ENCODE measurements around the gene TMSB15A.
"Not testable (repeated sequence)": the region's sequence is repeated elsewhere in the genome, so short reads cannot be mapped to it uniquely, and the experiment has no call there.

The TMSB15A gene

GRCh38 chrX:102515975-102516941, at the start of gene TMSB15A:
TSS of gene TMSB15A (minus strand) at chrX:102516739.
- peak in 1 of 2 donors; percentile 20 for DNase-seq (ENCODE audit: extremely low read depth in 1 of 2, low read depth in 1 of 2)

GRCh38 chrX:102560423-102561068, 44.0 kb upstream of the TMSB15A start:
- DNase-seq (ENCODE audit: extremely low read depth in 1 of 2, low read depth in 1 of 2), result no peak

- DNase-seq (ENCODE audit: extremely low read depth in 1 of 2, low read depth in 1 of 2), result no peak
Observed at GRCh38 chrX:102558607-102559006, 42.1 kb upstream of the TMSB15A start.

GRCh38 chrX:102548231-102548630, 31.7 kb upstream of the TMSB15A start:
- no peak for DNase-seq (ENCODE audit: extremely low read depth in 1 of 2, low read depth in 1 of 2)

GRCh38 chrX:102546828-102547493, 30.4 kb upstream of the TMSB15A start:
- DNase-seq (ENCODE audit: extremely low read depth in 1 of 2, low read depth in 1 of 2), result no peak

- DNase-seq (ENCODE audit: extremely low read depth in 1 of 2, low read depth in 1 of 2), result not testable (repeated sequence)
Observed at GRCh38 chrX:102546175-102546574, 29.6 kb upstream of the TMSB15A start.

- no peak for DNase-seq (ENCODE audit: extremely low read depth in 1 of 2, low read depth in 1 of 2)
Observed at GRCh38 chrX:102535958-102536357, 19.4 kb upstream of the TMSB15A start.

GRCh38 chrX:102517326-102517725, 787 bp upstream of the TMSB15A start:
- no peak for DNase-seq (ENCODE audit: extremely low read depth in 1 of 2, low read depth in 1 of 2)

GRCh38 chrX:102514536-102514935, 2.0 kb downstream of the TMSB15A start:
- DNase-seq (ENCODE audit: extremely low read depth in 1 of 2, low read depth in 1 of 2), result no peak

- no peak for DNase-seq (ENCODE audit: extremely low read depth in 1 of 2, low read depth in 1 of 2)
Observed at GRCh38 chrX:102498732-102499131, 17.8 kb downstream of the TMSB15A start.

- DNase-seq (ENCODE audit: extremely low read depth in 1 of 2, low read depth in 1 of 2), result no peak
Observed at GRCh38 chrX:102491766-102492165, 24.8 kb downstream of the TMSB15A start.

GRCh38 chrX:102478765-102479164, 37.8 kb downstream of the TMSB15A start:
- DNase-seq (ENCODE audit: extremely low read depth in 1 of 2, low read depth in 1 of 2), result not testable (repeated sequence)

GRCh38 chrX:102471762-102472220, 44.7 kb downstream of the TMSB15A start, which contains the start of gene TCP11X2:
TSS of gene TCP11X2 (minus strand) at chrX:102471812.
- DNase-seq (ENCODE audit: extremely low read depth in 1 of 2, low read depth in 1 of 2), result not testable (repeated sequence)

GRCh38 chrX:102470215-102470614, 46.3 kb downstream of the TMSB15A start:
- DNase-seq (ENCODE audit: extremely low read depth in 1 of 2, low read depth in 1 of 2), result not testable (repeated sequence)

Measured in activated CD8-positive, alpha-beta memory T cell treated with anti-CD3 and anti-CD28 coated beads for 1 hour (primary cell).